ENCODE data around the gene LRRC1.

LRRC1 gene

GRCh38 chr6:53889365-53889764 lies 94.6 kb downstream of the LRRC1 start:
- DNase-seq (ENCODE audit: low spot score): no peak

- no peak for DNase-seq (ENCODE audit: low spot score)
Measured at GRCh38 chr6:53892707-53893106, 97.9 kb downstream of the LRRC1 start.

- DNase-seq (ENCODE audit: low spot score): no peak
Measured at GRCh38 chr6:53894091-53894490, 99.3 kb downstream of the LRRC1 start.

- no peak for DNase-seq (ENCODE audit: low spot score)
Measured at GRCh38 chr6:53896196-53896595, 101.4 kb downstream of the LRRC1 start.

- no peak for DNase-seq (ENCODE audit: low spot score)
Measured at GRCh38 chr6:53898026-53898795, 103.4 kb downstream of the LRRC1 start.

GRCh38 chr6:53899512-53899911 lies 104.7 kb downstream of the LRRC1 start:
- DNase-seq (ENCODE audit: low spot score): no peak

GRCh38 chr6:53903357-53903756 lies 108.6 kb downstream of the LRRC1 start:
- no peak for DNase-seq (ENCODE audit: low spot score)

GRCh38 chr6:53906103-53906502 lies 111.3 kb downstream of the LRRC1 start:
- no peak for DNase-seq (ENCODE audit: low spot score)

- no peak for DNase-seq (ENCODE audit: low spot score)
Measured at GRCh38 chr6:53906842-53907241, 112.0 kb downstream of the LRRC1 start.

- DNase-seq (ENCODE audit: low spot score): no peak
Measured at GRCh38 chr6:53910834-53911233, 116.0 kb downstream of the LRRC1 start.

GRCh38 chr6:53912661-53913060 lies 117.9 kb downstream of the LRRC1 start:
- no peak for DNase-seq (ENCODE audit: low spot score)

GRCh38 chr6:53913286-53913685 lies 118.5 kb downstream of the LRRC1 start:
- DNase-seq (ENCODE audit: low spot score): no peak

- DNase-seq (ENCODE audit: low spot score): no peak
Measured at GRCh38 chr6:53915026-53915691, 120.4 kb downstream of the LRRC1 start.

- DNase-seq (ENCODE audit: low spot score): no peak
Measured at GRCh38 chr6:53916804-53917463, 122.1 kb downstream of the LRRC1 start.

- no peak for DNase-seq (ENCODE audit: low spot score)
Measured at GRCh38 chr6:53917464-53917842, 122.6 kb downstream of the LRRC1 start.

- DNase-seq (ENCODE audit: low spot score): no peak
Measured at GRCh38 chr6:53918854-53919510, 124.2 kb downstream of the LRRC1 start.

- DNase-seq (ENCODE audit: low spot score): no peak
Measured at GRCh38 chr6:53919881-53920360, 125.1 kb downstream of the LRRC1 start.

GRCh38 chr6:53920881-53921280 lies 126.1 kb downstream of the LRRC1 start:
- DNase-seq (ENCODE audit: low spot score): no peak

- DNase-seq (ENCODE audit: low spot score): no peak
Measured at GRCh38 chr6:53921639-53922038, 126.8 kb downstream of the LRRC1 start.

- no peak for DNase-seq (ENCODE audit: low spot score)
Measured at GRCh38 chr6:53922539-53922981, 127.8 kb downstream of the LRRC1 start.

- no peak for DNase-seq (ENCODE audit: low spot score)
Measured at GRCh38 chr6:53924277-53924676, 129.5 kb downstream of the LRRC1 start.

GRCh38 chr6:53924821-53925422 lies 130.1 kb downstream of the LRRC1 start:
- no peak for DNase-seq (ENCODE audit: low spot score)
